ENCODE data around the gene LSM7. TPM values are rescaled to one million over a fixed set of nuclear protein-coding genes. Genes with fewer than 3 reads are reported as not detected.

LSM7 gene
- total RNA-seq, 1 experiment from 2014 or later = 282 TPM

- CTCF ChIA-PET = interaction anchor here (0.6 kb wide), 1 partner anchor 8 kb away, joined by 3 read pairs; no protein-coding TSS in a partner anchor
- BruUV-seq (replicated peaks) = no TSS peak
- Histone ChIP-seq H3K79me2 (ENCODE audit: low read length) (peaks cover 38% of the 10 kb centered on the region), H3K9me3 (ENCODE audit: low read length) (no peaks in the 10 kb centered on the region), H2AFZ (ENCODE audit: low read length) (no peak overlapping the region), H3K4me1 (ENCODE audit: insufficient read depth, low read length) (peaks cover 6% of the 10 kb centered on the region; the same call in 1 of the 2 replicates), H3K27ac (ENCODE audit: low read length) (no peak overlapping the region), H3K27me3 (ENCODE audit: low read length) (no peaks in the 10 kb centered on the region), H4K20me1 (ENCODE audit: low read length) (no peaks in the 10 kb centered on the region), H3K9ac (ENCODE audit: low read length) (no peak overlapping the region), H3F3A (ENCODE audit: low read length, unreplicated experiment) (no peaks in the 10 kb centered on the region), H3K4me2 (ENCODE audit: low read length) (no peak overlapping the region), H3K4me3 (ENCODE audit: low read length) (no peak overlapping the region), H3K9me2 (replicated peaks; ENCODE audit: low read length) (no peaks in the 10 kb centered on the region), H3K36me3 (ENCODE audit: low read depth, low read length) (no peaks in the 10 kb centered on the region; the same call in 1 of the 2 replicates)
- TF ChIP-seq EZH2phosphoT487 (IDR thresholded peaks at IDR 0.05; ENCODE audit: borderline replicate concordance, low read length) = no peak
- no peak for TF ChIP-seq EZH2 (IDR thresholded peaks at IDR 0.05; ENCODE audit: low read length, unreplicated experiment)
- no peak for TF ChIP-seq CTCF (conservative IDR thresholded peaks at IDR 0.05; ENCODE audit: low read depth, low read length)
- ATAC-seq = no peak
- POLR2A ChIA-PET (ENCODE audit: unreplicated experiment) = no interaction called here
- DNase-seq = no peak
- intact Hi-C loops (cut with micrococcal nuclease) = no loop called here
Measured at GRCh38 chr19:2324220-2324948, 4.0 kb downstream of the LSM7 start.

GRCh38 chr19:2323707-2324106 lies 4.7 kb downstream of the LSM7 start:
- Histone ChIP-seq H3K4me1 (ENCODE audit: insufficient read depth, low read length) (0 out of 2 replicates have a peak, but pooled peaks cover 4% of the 10 kb centered on the region), H3K27me3 (ENCODE audit: low read length) (no peaks in the 10 kb centered on the region), H3K36me3 (ENCODE audit: low read depth, low read length) (no peaks in the 10 kb centered on the region; the same call in 1 of the 2 replicates), H3K9ac (ENCODE audit: low read length) (no peak overlapping the region), H2AFZ (ENCODE audit: low read length) (no peak overlapping the region), H3F3A (ENCODE audit: low read length, unreplicated experiment) (no peaks in the 10 kb centered on the region), H3K79me2 (ENCODE audit: low read length) (peaks cover 32% of the 10 kb centered on the region), H3K9me2 (replicated peaks; ENCODE audit: low read length) (no peaks in the 10 kb centered on the region), H4K20me1 (ENCODE audit: low read length) (no peaks in the 10 kb centered on the region), H3K27ac (ENCODE audit: low read length) (no peak overlapping the region), H3K4me2 (ENCODE audit: low read length) (no peak overlapping the region), H3K9me3 (ENCODE audit: low read length) (no peaks in the 10 kb centered on the region), H3K4me3 (ENCODE audit: low read length) (no peak overlapping the region)
- intact Hi-C loops (cut with micrococcal nuclease) = no loop called here
- ChIA-PET CTCF (interaction anchor here (0.6 kb wide), 1 partner anchor 7 kb away, joined by 3 read pairs; no protein-coding TSS in a partner anchor), POLR2A (ENCODE audit: unreplicated experiment) (no interaction called here)
- ATAC-seq (no peak), DNase-seq (no peak)
- BruUV-seq (replicated peaks) = no TSS peak
- TF ChIP-seq EZH2phosphoT487 (IDR thresholded peaks at IDR 0.05; ENCODE audit: borderline replicate concordance, low read length) = no peak
- TF ChIP-seq EZH2 (IDR thresholded peaks at IDR 0.05; ENCODE audit: low read length, unreplicated experiment) = no peak
- TF ChIP-seq CTCF (conservative IDR thresholded peaks at IDR 0.05; ENCODE audit: low read depth, low read length) = no peak

All from PC-3 (cell line).